CD4-positive, alpha-beta T cell treated with Interleukin-1 beta for 1 hour (primary cell): Measurements from ENCODE around the gene SPAAR.

Experiments
- DNase-seq, 2 donors: peaks; one replicate each; pipeline ENCODE4 v3.0.0-alpha.2; 2020 to 2022

Gene SPAAR

GRCh38 chr9:35951736-35952135 lies 42.4 kb downstream of the SPAAR start:
- DNase-seq = no peak

GRCh38 chr9:35952526-35953191 lies 43.4 kb downstream of the SPAAR start:
- no peak for DNase-seq

GRCh38 chr9:35954942-35955546 lies 45.8 kb downstream of the SPAAR start:
- peak; percentile 57 to 69 for DNase-seq

- no peak for DNase-seq
Measured at GRCh38 chr9:35956651-35957050, 47.4 kb downstream of the SPAAR start.

GRCh38 chr9:35958104-35958837 lies 49.0 kb downstream of the SPAAR start, which contains the start of gene OR2S2:
Gene OR2S2 (minus strand): TSS chr9:35958154. CDS start chr9:35958098, 56 bp downstream.
- no peak for DNase-seq

GRCh38 chr9:35960039-35960655 lies 50.9 kb downstream of the SPAAR start:
- no peak for DNase-seq
